HG02884 (cell line): ENCODE results near the gene PSAP.
A peak's percentile ranks its signal among the peaks of the same experiment; 100 is the strongest.

Experiments used
- ATAC-seq: cut with Tn5 transposase; IDR thresholded peaks from one replicate; pipeline ENCODE4 v1.9.1; 2021; ENCODE audit warnings: mild to moderate bottlenecking, moderate library complexity; ENCODE audit not compliant: unreplicated experiment

Gene PSAP

GRCh38 chr10:71811351-71811750, 39.7 kb downstream of the PSAP start:
- ATAC-seq = no peak

DNA sequence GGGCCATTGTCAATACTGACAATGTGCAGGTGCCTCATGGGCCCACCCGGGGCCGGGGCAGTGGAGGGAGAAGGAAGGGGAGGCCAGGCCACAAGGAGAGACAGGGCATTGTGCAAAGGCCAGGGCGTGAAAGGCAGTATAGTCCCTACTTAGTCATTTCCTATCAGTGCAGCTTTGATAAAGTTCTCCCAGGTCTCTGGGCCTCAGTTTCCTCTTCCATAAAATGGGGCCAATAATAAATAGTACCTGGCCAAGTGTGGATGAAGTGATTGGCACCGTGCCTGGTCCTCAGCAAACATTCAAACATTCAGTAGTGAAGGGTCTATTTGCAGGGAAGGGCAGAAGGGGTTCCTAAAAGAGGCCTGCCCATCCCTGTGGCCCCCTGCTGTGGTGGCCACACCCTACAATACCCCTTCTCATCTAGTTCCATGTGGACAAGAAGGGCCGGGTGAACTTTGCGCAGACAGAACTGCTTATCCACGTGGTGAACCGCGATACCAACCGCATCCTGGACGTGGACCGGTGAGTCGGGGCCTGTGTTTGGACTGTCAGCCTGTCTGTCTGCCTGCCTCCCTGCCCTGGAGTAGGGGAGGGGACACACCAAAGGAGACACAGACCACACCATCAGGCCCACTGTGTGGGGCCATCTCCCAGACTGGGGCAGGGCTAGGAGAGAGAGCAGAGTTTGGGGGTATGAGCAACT, 40.9 kb downstream of the PSAP start:
- no peak for ATAC-seq

- ATAC-seq = no peak
Measured at GRCh38 chr10:71809628-71810027, 41.4 kb downstream of the PSAP start.

GRCh38 chr10:71807557-71808510, 43.2 kb downstream of the PSAP start:
- ATAC-seq = no peak

- no peak for ATAC-seq
Measured at GRCh38 chr10:71806704-71807556, 44.1 kb downstream of the PSAP start.

- no peak for ATAC-seq
Measured at GRCh38 chr10:71805776-71806703, 45.0 kb downstream of the PSAP start.

DNA sequence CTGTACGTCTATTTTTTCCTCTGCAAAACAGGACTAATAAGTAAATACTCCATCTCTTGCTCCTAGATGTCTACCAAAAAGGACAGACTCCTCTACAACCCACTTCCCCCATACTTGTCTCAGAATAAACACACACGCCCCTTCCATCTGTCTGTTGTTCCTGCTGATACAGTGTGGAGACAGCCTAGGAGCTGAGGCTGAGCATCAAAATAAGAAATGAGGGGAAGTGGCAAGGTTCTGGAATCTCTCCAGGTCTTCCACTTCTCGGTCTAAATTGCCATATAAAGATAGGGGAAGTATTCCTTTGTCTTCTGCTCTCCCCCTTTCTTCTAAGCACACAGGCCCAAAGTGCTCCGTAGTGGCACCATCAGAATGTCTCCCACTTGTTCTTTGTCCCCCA, 47.0 kb downstream of the PSAP start:
- ATAC-seq = no peak

DNA sequence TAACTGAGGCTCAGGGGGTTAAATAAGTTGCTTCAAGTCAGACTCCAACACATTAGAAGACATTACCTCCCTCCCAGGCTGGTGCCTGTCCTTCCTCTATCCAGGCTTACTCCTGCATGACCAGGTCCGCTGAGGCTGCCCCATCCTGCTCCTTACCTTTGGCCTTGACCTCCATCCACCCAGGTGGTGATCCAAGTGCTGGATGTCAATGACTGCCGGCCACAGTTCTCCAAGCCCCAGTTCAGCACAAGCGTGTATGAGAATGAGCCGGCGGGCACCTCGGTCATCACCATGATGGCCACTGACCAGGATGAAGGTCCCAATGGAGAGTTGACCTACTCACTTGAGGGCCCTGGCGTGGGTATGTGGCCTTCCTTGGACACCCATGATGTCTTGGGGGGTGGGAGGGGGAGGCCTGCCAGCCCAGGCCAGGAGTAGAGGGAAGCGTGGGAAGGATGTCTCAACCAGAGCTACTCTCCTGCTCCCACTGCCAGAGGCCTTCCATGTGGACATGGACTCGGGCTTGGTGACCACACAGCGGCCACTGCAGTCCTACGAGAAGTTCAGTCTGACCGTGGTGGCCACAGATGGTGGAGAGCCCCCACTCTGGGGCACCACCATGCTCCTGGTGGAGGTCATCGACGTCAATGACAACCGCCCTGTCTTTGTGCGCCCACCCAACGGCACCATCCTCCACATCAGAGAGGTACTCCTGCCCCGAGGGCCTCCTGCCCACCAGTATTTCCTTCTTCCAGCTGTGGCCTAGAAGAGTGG, 48.1 kb downstream of the PSAP start:
- ATAC-seq = no peak

DNA sequence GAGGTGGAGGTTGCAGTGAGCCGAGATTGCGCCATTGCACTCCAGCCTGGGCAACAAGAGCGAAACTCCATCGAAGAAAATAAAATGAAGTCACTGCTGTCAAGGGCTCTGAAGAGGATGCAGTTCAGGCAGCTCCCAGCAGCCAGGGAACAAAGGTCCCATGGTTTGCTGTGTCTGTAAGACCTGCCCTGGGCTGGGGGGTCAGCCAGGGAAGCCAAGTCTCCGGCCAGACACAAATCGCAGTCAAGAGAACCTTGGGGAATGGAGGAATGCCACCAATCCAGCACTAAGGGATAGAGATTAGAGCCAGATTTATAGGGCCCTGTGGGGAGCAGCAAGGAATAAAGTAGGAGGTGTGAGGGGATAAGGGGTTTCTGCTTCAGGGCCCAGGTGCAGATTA, 48.8 kb downstream of the PSAP start:
- no peak for ATAC-seq

GRCh38 chr10:71801361-71801760, 49.7 kb downstream of the PSAP start:
- peak; percentile 78 for ATAC-seq

- ATAC-seq = no peak
Measured at GRCh38 chr10:71799608-71800453, 51.2 kb downstream of the PSAP start.

- no peak for ATAC-seq
Measured at GRCh38 chr10:71799112-71799511, 51.9 kb downstream of the PSAP start.

DNA sequence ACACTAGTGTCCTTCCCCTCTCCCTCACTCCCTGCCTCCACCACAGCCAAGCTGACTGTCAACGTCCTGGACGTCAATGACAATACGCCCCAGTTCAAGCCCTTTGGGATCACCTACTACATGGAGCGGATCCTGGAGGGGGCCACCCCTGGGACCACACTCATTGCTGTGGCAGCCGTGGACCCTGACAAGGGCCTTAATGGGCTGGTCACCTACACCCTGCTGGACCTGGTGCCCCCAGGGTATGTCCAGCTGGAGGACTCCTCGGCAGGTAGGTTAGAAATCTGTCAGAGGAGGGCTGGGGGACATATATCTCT, 52.8 kb downstream of the PSAP start:
- ATAC-seq = no peak

DNA sequence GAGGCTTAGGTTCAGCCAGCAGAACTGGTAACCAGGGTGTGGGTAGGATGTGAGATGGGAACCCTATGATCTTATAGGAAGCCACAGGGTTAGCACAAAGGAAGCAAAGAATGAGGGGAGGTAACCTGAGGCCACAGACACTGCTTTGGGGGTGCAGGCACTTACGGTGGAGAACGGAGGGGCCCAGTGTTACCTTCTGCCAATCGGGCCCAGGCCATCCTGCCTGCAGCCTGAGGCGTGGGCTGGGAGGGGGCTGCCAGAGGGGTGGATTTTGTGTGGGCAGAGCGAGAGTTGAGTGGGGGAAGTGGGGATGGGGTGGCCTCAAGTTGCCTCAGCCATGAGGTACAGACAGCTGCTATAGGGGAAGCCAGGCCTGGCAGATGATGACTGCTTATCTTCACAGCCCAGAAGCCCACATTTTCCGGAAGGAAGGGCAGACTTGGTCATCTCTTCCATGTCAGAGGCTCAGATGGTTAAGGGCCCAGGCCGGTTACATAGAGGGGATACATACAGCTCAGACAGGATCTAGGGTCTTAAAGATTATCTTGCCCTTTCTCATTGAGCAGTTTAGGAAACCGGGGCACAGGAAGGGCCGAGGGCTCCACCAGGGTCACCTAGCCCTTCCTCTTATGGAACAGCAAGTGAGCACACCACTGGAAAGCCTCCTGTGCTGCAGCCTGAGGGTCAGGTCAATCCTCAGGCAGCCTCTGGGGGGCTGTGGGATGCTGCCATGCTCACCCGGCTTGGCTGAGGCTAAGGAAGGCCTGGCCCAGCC, 53.3 kb downstream of the PSAP start:
- no peak for ATAC-seq

DNA sequence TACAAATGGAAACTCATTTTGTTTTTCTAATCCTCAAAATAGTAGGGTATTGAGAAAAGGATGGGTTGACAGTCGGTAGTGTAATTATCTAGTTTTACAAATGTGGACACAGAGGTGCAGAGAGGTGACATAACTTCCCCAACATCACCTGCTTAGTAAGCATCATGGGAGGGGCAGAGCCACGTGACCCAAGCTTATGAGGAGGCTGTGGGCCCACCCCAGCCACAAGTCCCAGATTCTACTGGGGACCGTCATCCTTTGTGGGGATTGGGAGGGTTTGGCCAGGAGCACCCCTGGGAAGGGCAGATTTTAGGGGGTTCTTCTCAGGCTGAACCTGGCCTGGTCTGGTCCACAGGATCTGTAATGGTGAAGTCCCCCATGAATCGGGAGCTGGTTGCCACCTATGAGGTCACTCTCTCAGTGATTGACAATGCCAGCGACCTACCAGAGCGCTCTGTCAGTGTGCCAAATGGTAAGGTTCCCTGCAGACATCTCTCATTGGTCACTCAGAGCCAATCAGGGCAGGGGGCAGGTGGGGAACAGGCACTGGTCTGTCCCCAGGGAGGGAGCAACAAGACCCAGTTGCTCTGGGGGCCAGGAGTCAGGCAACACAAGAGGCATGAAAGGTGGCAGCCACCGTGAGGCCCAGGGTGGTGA, 54.2 kb downstream of the PSAP start:
- ATAC-seq = no peak

DNA sequence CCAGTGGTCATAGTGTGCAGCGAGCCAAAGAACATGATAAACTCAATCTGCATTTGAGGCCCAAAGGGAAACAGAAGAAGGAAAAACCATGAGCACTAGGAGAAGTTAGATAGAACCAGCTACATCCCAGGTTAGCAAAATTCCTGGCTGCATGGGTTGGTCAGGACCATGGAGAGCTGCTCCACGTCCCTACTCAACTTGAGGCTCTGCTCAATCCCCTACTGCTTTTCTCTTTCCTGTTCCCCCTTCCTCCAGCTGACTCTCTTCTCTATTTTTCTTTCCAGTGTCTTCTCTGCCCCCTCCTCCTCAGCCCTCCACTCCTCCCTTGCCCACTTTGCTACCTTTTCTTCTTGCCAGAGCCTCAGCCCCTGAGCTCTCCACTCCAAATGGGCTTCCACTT, 55.8 kb downstream of the PSAP start:
- no peak for ATAC-seq

DNA sequence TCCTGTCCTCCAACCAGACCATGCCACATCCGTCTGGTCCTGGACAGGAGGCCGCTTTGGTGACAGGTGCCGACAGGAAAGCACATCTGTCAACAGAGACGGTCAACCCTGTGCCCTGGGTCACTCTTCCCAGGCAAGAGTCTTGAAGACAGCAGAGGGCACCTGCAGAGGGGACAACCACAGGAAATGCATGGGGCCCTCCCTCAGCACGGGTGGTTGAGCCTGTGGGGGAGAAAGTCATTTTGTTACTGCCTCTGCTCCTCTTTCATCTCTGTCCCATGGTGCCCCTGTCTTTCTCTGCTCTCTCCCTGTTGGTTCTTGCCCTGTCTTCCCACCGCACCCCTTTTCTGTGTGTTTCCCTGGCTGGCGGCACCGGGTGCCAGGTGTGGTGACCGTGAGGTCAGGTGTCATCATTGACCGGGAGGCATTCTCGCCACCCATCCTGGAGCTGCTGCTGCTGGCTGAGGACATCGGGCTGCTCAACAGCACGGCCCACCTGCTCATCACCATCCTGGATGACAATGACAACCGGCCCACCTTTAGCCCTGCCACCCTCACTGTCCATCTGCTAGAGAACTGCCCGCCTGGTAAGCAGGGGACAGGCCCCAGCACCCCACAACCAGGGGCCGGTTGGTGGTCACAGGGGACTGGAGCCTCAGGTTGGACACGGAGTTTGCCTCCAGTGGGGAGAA, 60.2 kb downstream of the PSAP start:
- no peak for ATAC-seq
